HepG2 (cell line): ENCODE measurements around the gene HECTD4. TPM values are rescaled to one million over a fixed set of nuclear protein-coding genes. Genes with fewer than 3 reads are reported as not detected.

Experiments used
- ATF6 ChIP-seq: sonication (generic); formaldehyde crosslinking; conservative IDR thresholded peaks from 2 replicates; pipeline ENCODE4 v1.4.0; 2020; ENCODE audit warnings: missing genetic modification reagents
- CREB1 ChIP-seq, 2 experiments: fragments of 450-650 bp in 1 of 2; IDR thresholded peaks; 2 replicates each; pipeline ENCODE4 v1.6.1; 2016 to 2017; ENCODE audit warnings: control low read depth in 1 of 2, mild to moderate bottlenecking in 1 of 2, missing compliant biosample characterization in 1 of 2, missing genetic modification characterization in 1 of 2
- E2F5 ChIP-seq: sonication (generic); formaldehyde crosslinking; conservative IDR thresholded peaks from 2 replicates; pipeline ENCODE4 v1.4.0; 2020; ENCODE audit warnings: missing genetic modification reagents
- MXI1 ChIP-seq: IDR thresholded peaks from 3 replicates; pipeline ENCODE4 v1.6.1; 2012; ENCODE audit warnings: low read depth, low read length, inconsistent platforms, borderline replicate concordance
- RARA ChIP-seq: IDR thresholded peaks from 2 replicates; pipeline ENCODE4 v1.6.1; 2016; ENCODE audit warnings: missing genetic modification reagents, missing compliant biosample characterization
- SP1 ChIP-seq, 2 experiments: fragments of 450-650 bp in 1 of 2; sonication (generic) in 1 of 2; formaldehyde crosslinking in 1 of 2; IDR thresholded peaks; 2 replicates each; pipeline versions ENCODE4 v1.4.0 to v1.6.1; 2016 to 2020; ENCODE audit warnings: missing genetic modification reagents in 1 of 2
- TRIM22 ChIP-seq: fragments of 450-650 bp; IDR thresholded peaks from 2 replicates; pipeline ENCODE4 v1.6.1; 2017
- XBP1 ChIP-seq: sonication (generic); formaldehyde crosslinking; IDR thresholded peaks from 2 replicates; pipeline ENCODE4 v1.5.0; 2020; ENCODE audit warnings: missing genetic modification reagents
- ZBTB4 ChIP-seq: sonication (generic); formaldehyde crosslinking; IDR thresholded peaks from 2 replicates; pipeline ENCODE4 v1.4.0; 2020; ENCODE audit warnings: missing genetic modification reagents, mild to moderate bottlenecking, borderline replicate concordance
- ZBTB49 ChIP-seq: sonication (generic); formaldehyde crosslinking; IDR thresholded peaks from 2 replicates; pipeline ENCODE4 v1.4.0; 2020; ENCODE audit warnings: missing genetic modification reagents, borderline replicate concordance
- ZNF503 ChIP-seq: sonication (generic); formaldehyde crosslinking; IDR thresholded peaks from 2 replicates; pipeline ENCODE4 v1.4.0; 2020; ENCODE audit warnings: missing genetic modification reagents
- ZNF558 ChIP-seq: sonication (generic); formaldehyde crosslinking; IDR thresholded peaks from 2 replicates; pipeline ENCODE4 v1.9.0; 2022; ENCODE audit warnings: mild to moderate bottlenecking, missing genetic modification reagents, borderline replicate concordance
- ZSCAN5A ChIP-seq: sonication (generic); formaldehyde crosslinking; IDR thresholded peaks from 2 replicates; pipeline ENCODE4 v1.8.0; 2022; ENCODE audit warnings: mild to moderate bottlenecking, missing genetic modification reagents, borderline replicate concordance
- polyA plus RNA-seq, 8 experiments: library from polyadenylated mRNA; depleted of rRNA in 3 of 8; stranded (reverse) in 7 of 8; unstranded in 1 of 8; fragments of >200 nt; fragmentation: Illumina TruSeq in 4 of 8; extraction: Trizol in 4 of 8; gene quantifications; 2 replicates each; pipeline versions ENCODE4 v1.2.1 to v1.2.3, GENCODE V29; 2011 to 2016; ENCODE audit warnings: low read depth in 4 of 8, missing spikeins in 1 of 8, mixed read lengths in 1 of 8; ENCODE audit not compliant: insufficient read depth in 1 of 8
- total RNA-seq, 5 experiments: library from RNA; depleted of rRNA; stranded (reverse); fragments of >200 nt; fragmentation: Illumina TruSeq; extraction: Trizol; gene quantifications; 2 replicates each; pipeline ENCODE4 v1.2.3, GENCODE V29; 2016; ENCODE audit warnings: low read depth in 1 of 5

Gene HECTD4
- total and polyA plus RNA-seq, 2 of the 13 experiments (the other 11 are each of a cell fraction or from before 2014, with no cell fraction given): 9.0 to 11.4 TPM

- TF ChIP-seq MXI1 (peak; percentile 82; the same call in 2 of the 3 replicates), XBP1 (no peak), ZNF558 (CRISPR knock-in tag) (no peak), ZBTB4 (CRISPR knock-in tag) (no peak), TRIM22 (no peak), E2F5 (CRISPR knock-in tag) (no peak), ZSCAN5A (CRISPR knock-in tag) (no peak), SP1 (IDR thresholded peaks at IDR 0.05) (no peak; the same call in 1 of the 2 replicates), SP1 (CRISPR knock-in tag; IDR thresholded peaks at IDR 0.05) (peak; percentile 96), ZBTB49 (CRISPR knock-in tag) (no peak), ZNF503 (CRISPR knock-in tag) (0 out of 2 replicates have a peak, but pooled peaks have one; percentile 62), ATF6 (CRISPR knock-in tag) (no peak), RARA (no peak), CREB1 (IDR thresholded peaks at IDR 0.05) (peak; percentile 78), CREB1 (CRISPR knock-in tag; IDR thresholded peaks at IDR 0.05) (peak; percentile 47; the same call in 1 of the 2 replicates)
Observed at GRCh38 chr12:112125250-112125999, 256.8 kb downstream of the HECTD4 start, which contains the start of gene TRAFD1 (continued).
